ENCODE data around the gene SELENOO.

Gene SELENOO

GRCh38 chr22:50199829-50200460 is 866 bp upstream of the SELENOO start:
- peaks cover 0 to 14% of the 10 kb centered on the region in 2 donors for H3K9me3 ChIP-seq (replicated peaks in 1 of 2; ENCODE audit: control insufficient read depth in 2 of 2, insufficient read depth in 1 of 2, low read depth in 1 of 2, low read length in 2 of 2)
- no peak overlapping the region for H3K27ac ChIP-seq (replicated peaks; ENCODE audit: low read length)
- no peaks in the 10 kb centered on the region for H3K27me3 ChIP-seq (ENCODE audit: control insufficient read depth in 3 of 3, insufficient read depth in 3 of 3, low read depth in 1 of 3, low read length in 3 of 3)
- peak overlapping the region; percentile 24 for H2BK5ac ChIP-seq (ENCODE audit: low read length)
- no peak for DNase-seq (ENCODE audit: low spot score)
- peak overlapping the region; percentile 80 for H3K23ac ChIP-seq (ENCODE audit: low read depth, low read length, poor library complexity)
- H3K79me1 ChIP-seq (ENCODE audit: low read depth, low read length), result peaks cover 14% of the 10 kb centered on the region
- no peak overlapping the region for H3K14ac ChIP-seq (ENCODE audit: low read length)
- H3K4me3 ChIP-seq (ENCODE audit: low read length in 2 of 2), result peak overlapping the region; percentile 81 to 89
- no peak overlapping the region for H2BK120ac ChIP-seq (ENCODE audit: low read depth, low read length)
- peak overlapping the region; percentile 88 for H3K9ac ChIP-seq (ENCODE audit: low read depth, low read length, poor library complexity)
- peak overlapping the region; percentile 47 for H2AK5ac ChIP-seq (ENCODE audit: low read depth, low read length)
- no peak overlapping the region for H4K8ac ChIP-seq (ENCODE audit: low read depth, low read length)
- peak overlapping the region; percentile 58 for H2BK15ac ChIP-seq (ENCODE audit: low read length)
- WGBS, 2 donors (ENCODE audit: extremely low coverage in 2 of 2, insufficient read length in 2 of 2, insufficient replicate concordance in 1 of 2), result no CpG with 5 or more reads among the region's 34 CpGs
- H2BK12ac ChIP-seq (ENCODE audit: low read length), result no peak overlapping the region
- peak overlapping the region; percentile 91 for H2AFZ ChIP-seq (ENCODE audit: low read length)
- no peak overlapping the region for H3K4ac ChIP-seq (ENCODE audit: low read length)
- H3K36me3 ChIP-seq (replicated peaks in 1 of 2; ENCODE audit: control insufficient read depth in 2 of 2, insufficient read depth in 2 of 2, low read length in 2 of 2), result peaks cover 11 to 46% of the 10 kb centered on the region in 2 donors
- H3K18ac ChIP-seq (ENCODE audit: low read length), result peak overlapping the region; percentile 87
- no peak overlapping the region for H4K91ac ChIP-seq (ENCODE audit: low read depth, low read length, poor library complexity)
- H3K4me1 ChIP-seq (ENCODE audit: control insufficient read depth in 2 of 2, insufficient read depth in 1 of 2, low read depth in 1 of 2, low read length in 2 of 2), result peaks cover 10 to 13% of the 10 kb centered on the region in 2 donors
- H3K4me2 ChIP-seq (ENCODE audit: insufficient read depth, low read length, poor library complexity, severe bottlenecking), result peak overlapping the region; percentile 98

- no peak for DNase-seq (ENCODE audit: low spot score)
- no peak overlapping the region for H3K14ac ChIP-seq (ENCODE audit: low read length)
- no peak overlapping the region for H4K8ac ChIP-seq (ENCODE audit: low read depth, low read length)
- no peak overlapping the region for H2BK12ac ChIP-seq (ENCODE audit: low read length)
- peak overlapping the region; percentile 83 for H3K4me2 ChIP-seq (ENCODE audit: insufficient read depth, low read length, poor library complexity, severe bottlenecking)
- H3K9ac ChIP-seq (ENCODE audit: low read depth, low read length, poor library complexity), result peak overlapping the region; percentile 96
- peaks cover 10 to 13% of the 10 kb centered on the region in 2 donors for H3K4me1 ChIP-seq (ENCODE audit: control insufficient read depth in 2 of 2, insufficient read depth in 1 of 2, low read depth in 1 of 2, low read length in 2 of 2)
- peaks cover 0 to 14% of the 10 kb centered on the region in 2 donors for H3K9me3 ChIP-seq (replicated peaks in 1 of 2; ENCODE audit: control insufficient read depth in 2 of 2, insufficient read depth in 1 of 2, low read depth in 1 of 2, low read length in 2 of 2)
- H2AFZ ChIP-seq (ENCODE audit: low read length), result peak overlapping the region; percentile 78
- peak overlapping the region; percentile 81 to 99 for H3K4me3 ChIP-seq (ENCODE audit: low read length in 2 of 2)
- H2AK5ac ChIP-seq (ENCODE audit: low read depth, low read length), result peak overlapping the region; percentile 63
- H4K91ac ChIP-seq (ENCODE audit: low read depth, low read length, poor library complexity), result no peak overlapping the region
- H2BK120ac ChIP-seq (ENCODE audit: low read depth, low read length), result no peak overlapping the region
- H2BK5ac ChIP-seq (ENCODE audit: low read length), result peak overlapping the region; percentile 75
- H2BK15ac ChIP-seq (ENCODE audit: low read length), result no peak overlapping the region
- H3K79me1 ChIP-seq (ENCODE audit: low read depth, low read length), result peaks cover 16% of the 10 kb centered on the region
- peaks cover 16 to 54% of the 10 kb centered on the region in 2 donors for H3K36me3 ChIP-seq (replicated peaks in 1 of 2; ENCODE audit: control insufficient read depth in 2 of 2, insufficient read depth in 2 of 2, low read length in 2 of 2)
- H3K4ac ChIP-seq (ENCODE audit: low read length), result no peak overlapping the region
- H3K27me3 ChIP-seq (ENCODE audit: control insufficient read depth in 3 of 3, insufficient read depth in 3 of 3, low read depth in 1 of 3, low read length in 3 of 3), result no peaks in the 10 kb centered on the region
- H3K23ac ChIP-seq (ENCODE audit: low read depth, low read length, poor library complexity), result peak overlapping the region; percentile 52
- WGBS, 2 donors (ENCODE audit: extremely low coverage in 2 of 2, insufficient read length in 2 of 2, insufficient replicate concordance in 1 of 2), result no CpG with 5 or more reads among the region's 115 CpGs
- peak overlapping the region; percentile 87 for H3K18ac ChIP-seq (ENCODE audit: low read length)
- no peak overlapping the region for H3K27ac ChIP-seq (replicated peaks; ENCODE audit: low read length)
These were observed 649 bp downstream of the SELENOO start for GRCh38 chr22:50201191-50202129.

GRCh38 chr22:50202130-50202666 is 1.4 kb downstream of the SELENOO start:
- no peak overlapping the region for H3K27ac ChIP-seq (replicated peaks; ENCODE audit: low read length)
- no peaks in the 10 kb centered on the region for H3K27me3 ChIP-seq (ENCODE audit: control insufficient read depth in 3 of 3, insufficient read depth in 3 of 3, low read depth in 1 of 3, low read length in 3 of 3)
- H4K91ac ChIP-seq (ENCODE audit: low read depth, low read length, poor library complexity), result no peak overlapping the region
- peaks cover 10 to 14% of the 10 kb centered on the region in 2 donors for H3K4me1 ChIP-seq (ENCODE audit: control insufficient read depth in 2 of 2, insufficient read depth in 1 of 2, low read depth in 1 of 2, low read length in 2 of 2)
- peak overlapping the region; percentile 81 to 99 for H3K4me3 ChIP-seq (ENCODE audit: low read length in 2 of 2)
- H3K36me3 ChIP-seq (replicated peaks in 1 of 2; ENCODE audit: control insufficient read depth in 2 of 2, insufficient read depth in 2 of 2, low read length in 2 of 2), result peaks cover 18 to 58% of the 10 kb centered on the region in 2 donors
- H4K8ac ChIP-seq (ENCODE audit: low read depth, low read length), result peak overlapping the region; percentile 65
- no peak overlapping the region for H3K14ac ChIP-seq (ENCODE audit: low read length)
- peak overlapping the region; percentile 83 for H3K4me2 ChIP-seq (ENCODE audit: insufficient read depth, low read length, poor library complexity, severe bottlenecking)
- H2BK5ac ChIP-seq (ENCODE audit: low read length), result no peak overlapping the region
- H3K9me3 ChIP-seq (replicated peaks in 1 of 2; ENCODE audit: control insufficient read depth in 2 of 2, insufficient read depth in 1 of 2, low read depth in 1 of 2, low read length in 2 of 2), result peaks cover 0 to 14% of the 10 kb centered on the region in 2 donors
- H3K9ac ChIP-seq (ENCODE audit: low read depth, low read length, poor library complexity), result peak overlapping the region; percentile 96
- H3K79me1 ChIP-seq (ENCODE audit: low read depth, low read length), result peaks cover 16% of the 10 kb centered on the region
- H2BK15ac ChIP-seq (ENCODE audit: low read length), result no peak overlapping the region
- H2BK120ac ChIP-seq (ENCODE audit: low read depth, low read length), result no peak overlapping the region
- DNase-seq (ENCODE audit: low spot score), result no peak
- no CpG with 5 or more reads among the region's 13 CpGs for WGBS, 2 donors (ENCODE audit: extremely low coverage in 2 of 2, insufficient read length in 2 of 2, insufficient replicate concordance in 1 of 2)
- H2BK12ac ChIP-seq (ENCODE audit: low read length), result no peak overlapping the region
- H2AFZ ChIP-seq (ENCODE audit: low read length), result no peak overlapping the region
- H3K4ac ChIP-seq (ENCODE audit: low read length), result no peak overlapping the region
- H3K23ac ChIP-seq (ENCODE audit: low read depth, low read length, poor library complexity), result peak overlapping the region; percentile 52
- H2AK5ac ChIP-seq (ENCODE audit: low read depth, low read length), result no peak overlapping the region
- no peak overlapping the region for H3K18ac ChIP-seq (ENCODE audit: low read length)

Measured in neuronal stem cell (in vitro differentiated cells).